ENCODE measurements around the gene TBC1D24.

TBC1D24 gene

DNA sequence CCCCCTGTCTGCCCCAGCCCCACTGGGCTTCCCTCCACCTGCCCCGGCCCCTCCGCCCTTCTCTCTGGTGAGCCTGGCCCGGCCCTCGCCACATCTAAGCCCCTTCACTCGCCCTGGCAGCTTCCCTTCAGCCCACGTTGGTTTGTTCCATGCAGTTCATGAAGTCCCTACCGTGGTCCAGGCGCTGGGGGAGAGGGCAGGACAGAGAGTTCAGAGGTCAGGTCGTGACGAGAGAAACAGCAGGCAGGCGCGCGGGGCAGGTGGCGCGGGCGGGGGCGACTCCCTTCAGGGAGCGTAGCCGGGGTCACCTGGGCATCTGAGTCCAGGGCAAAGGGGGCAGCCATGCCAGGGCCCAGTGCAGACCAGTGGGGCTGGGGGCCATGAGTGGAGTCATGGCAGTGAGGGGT lies 23.9 kb upstream of the TBC1D24 start:
- no peak for DNase-seq

DNA sequence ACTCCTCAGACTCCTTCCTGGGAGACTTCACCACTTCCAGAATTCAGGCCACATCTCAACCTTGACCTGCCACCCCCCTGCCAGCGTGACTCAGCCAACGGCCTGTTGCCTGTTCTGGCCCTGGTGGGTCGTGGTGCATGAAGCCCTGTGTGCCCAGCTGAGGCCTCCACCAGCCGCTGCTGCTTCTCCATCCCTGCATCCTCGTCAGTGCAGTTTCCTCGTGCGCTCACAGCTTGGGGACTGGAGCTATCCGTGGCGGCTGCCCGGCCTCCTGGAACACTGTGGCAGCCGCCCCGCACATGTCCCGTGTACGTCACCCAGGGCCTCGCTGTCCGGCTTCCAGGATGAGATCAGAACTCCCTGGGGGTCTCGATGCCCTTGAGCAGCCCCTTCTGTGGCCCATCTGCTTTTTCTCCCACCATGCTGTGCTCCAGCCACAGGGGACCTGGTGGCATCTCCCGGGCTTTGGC lies 23.0 kb upstream of the TBC1D24 start:
- no peak for DNase-seq

DNA sequence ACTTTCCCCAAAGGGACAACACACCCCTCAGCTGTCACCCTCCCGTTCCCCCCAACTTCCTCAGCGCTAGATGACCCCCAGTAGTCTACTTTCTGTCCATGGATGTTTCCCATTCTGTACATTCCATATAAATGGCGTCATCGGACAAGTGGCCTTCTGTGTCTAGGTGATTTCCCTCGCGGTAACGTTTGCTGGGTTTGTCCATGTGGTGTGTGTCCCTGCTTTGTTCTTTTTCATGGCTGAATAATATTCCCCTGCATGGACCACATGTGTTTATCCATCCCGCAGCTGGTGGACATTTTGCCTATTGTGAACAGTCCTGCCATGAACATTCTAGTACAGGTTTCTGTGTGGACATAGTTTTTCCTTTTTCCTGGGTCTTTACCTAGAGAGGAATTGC lies 22.3 kb upstream of the TBC1D24 start:
- DNase-seq: no peak

DNA sequence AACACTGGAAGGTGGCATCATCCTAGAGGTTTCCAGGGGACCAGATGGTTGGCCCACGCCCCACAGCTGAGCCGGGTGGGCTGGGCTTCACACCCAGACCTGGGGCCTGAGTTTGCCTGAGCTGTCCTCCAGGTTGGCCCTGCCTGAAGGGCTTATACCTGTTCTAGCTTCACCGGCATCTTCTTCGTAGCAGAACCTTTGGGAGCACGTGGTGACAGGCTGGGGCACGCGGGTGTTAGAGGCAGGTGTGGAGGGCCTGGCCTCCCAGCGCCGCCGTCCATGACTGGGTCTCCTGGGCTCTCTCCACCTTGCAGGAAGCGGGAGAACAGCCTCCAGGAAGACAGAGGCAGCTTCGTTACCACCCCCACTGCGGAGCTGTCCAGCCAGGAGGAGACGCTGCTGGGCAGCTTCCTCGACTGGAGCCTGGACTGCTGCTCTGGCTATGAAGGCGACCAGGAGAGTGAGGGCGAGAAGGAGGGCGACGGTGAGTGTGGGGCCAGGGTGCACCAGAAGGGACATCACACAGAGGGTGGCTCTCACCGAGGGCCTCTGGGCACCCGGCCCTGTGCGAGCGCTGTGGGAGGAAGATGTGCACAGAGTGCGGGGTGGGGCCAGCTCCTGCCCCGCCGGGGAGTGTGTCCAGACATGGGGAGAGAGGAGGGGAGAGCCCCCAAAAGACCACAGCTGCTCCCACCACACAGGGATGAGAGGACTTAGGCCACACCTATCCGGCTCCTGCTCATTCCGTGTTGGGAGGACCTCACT lies 19.7 kb upstream of the TBC1D24 start:
- no peak for DNase-seq

DNA sequence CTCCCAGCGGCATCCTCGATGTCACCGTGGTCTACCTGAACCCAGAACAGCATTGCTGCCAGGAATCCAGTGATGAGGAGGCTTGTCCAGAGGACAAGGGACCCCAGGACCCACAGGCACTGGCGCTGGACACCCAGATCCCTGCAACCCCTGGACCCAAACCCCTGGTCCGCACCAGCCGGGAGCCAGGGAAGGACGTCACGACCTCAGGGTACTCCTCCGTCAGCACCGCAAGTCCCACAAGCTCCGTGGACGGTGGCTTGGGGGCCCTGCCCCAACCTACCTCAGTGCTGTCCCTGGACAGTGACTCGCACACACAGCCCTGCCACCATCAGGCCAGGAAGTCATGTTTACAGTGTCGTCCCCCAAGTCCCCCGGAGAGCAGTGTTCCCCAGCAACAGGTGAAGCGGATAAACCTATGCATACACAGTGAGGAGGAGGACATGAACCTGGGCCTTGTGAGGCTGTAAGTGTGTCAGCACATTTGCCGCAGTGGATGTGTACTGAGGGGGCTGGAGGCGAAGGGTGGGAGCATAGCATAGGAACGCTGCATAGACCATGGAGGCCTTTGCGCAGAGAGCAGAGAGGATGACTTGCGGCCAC lies 18.3 kb upstream of the TBC1D24 start:
- no peak for DNase-seq

DNA sequence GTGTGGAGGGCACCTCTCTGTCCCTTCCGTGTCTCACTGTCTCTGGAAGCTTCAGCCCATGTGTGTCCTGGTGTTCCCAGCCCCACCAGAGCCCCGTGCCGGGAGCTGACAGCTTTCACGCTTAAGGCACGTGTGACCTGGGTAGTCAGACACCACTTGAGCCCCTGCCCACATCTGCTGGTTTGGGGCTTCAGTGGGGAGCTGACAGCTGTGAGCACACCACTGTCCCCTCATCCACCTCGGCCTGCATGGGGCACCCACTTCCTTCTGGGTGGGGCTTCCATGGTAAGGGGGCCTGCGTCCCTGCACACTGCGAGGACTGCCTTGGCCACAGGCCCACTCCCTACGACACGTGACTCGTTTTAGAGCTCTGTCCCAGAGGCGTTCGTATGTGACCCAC lies 17.7 kb upstream of the TBC1D24 start:
- no peak for DNase-seq

DNA sequence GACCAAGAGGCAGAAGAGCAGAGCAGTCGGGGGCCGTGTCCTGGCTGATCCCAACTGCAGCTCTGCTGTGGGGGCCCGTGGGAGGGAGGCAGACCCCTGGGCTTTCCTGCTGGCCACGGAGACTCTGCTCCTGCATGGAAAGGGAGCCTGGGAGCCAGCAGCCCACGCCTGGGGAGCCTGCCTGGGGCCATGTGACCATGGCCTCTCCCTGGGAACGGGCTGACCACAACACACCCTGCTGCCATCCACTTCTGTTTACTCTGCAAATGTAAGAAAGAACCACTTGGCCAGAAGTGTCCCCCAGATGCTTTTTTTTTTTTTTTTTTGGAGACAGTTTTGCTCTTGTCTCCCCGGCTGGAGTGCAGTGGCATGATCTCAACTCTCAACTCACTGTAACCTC lies 17.0 kb upstream of the TBC1D24 start:
- DNase-seq: no peak

DNA sequence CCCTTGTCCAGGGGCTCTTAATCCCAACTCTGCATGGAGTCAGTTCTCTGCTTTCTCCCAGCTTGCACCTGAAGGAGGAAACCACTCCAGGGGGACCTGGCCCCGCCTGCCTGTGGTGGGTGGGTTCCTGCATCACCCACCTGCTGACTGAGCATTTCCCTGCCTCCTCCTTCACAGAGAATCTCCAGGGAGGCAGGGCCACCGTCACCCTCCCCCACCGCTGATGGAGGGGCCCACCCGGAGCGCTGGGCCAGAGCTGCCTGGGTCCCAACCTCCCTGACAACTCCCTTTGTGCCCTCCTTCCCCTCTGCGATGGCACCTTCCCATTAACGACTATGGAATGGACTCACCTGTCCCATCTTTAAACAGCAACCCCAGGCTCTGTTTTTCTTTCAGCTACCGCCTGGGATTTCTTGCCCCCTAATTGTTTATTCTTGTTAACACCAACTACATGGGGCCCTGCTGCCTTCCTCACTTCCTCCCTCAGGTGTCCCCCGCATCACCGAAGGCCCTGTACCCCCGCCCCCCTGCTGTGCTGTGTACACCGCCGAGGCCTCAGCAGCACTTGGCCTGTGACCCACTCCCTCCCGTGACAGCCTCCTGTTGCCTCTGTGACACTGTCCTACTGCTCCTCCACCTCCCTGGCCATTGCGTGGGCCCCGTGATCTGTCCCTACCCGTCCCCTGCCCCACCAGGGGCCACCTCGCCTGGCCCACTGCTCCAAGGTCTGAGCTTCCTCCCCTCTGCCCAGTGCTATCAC lies 15.9 kb upstream of the TBC1D24 start:
- no peak for DNase-seq

DNA sequence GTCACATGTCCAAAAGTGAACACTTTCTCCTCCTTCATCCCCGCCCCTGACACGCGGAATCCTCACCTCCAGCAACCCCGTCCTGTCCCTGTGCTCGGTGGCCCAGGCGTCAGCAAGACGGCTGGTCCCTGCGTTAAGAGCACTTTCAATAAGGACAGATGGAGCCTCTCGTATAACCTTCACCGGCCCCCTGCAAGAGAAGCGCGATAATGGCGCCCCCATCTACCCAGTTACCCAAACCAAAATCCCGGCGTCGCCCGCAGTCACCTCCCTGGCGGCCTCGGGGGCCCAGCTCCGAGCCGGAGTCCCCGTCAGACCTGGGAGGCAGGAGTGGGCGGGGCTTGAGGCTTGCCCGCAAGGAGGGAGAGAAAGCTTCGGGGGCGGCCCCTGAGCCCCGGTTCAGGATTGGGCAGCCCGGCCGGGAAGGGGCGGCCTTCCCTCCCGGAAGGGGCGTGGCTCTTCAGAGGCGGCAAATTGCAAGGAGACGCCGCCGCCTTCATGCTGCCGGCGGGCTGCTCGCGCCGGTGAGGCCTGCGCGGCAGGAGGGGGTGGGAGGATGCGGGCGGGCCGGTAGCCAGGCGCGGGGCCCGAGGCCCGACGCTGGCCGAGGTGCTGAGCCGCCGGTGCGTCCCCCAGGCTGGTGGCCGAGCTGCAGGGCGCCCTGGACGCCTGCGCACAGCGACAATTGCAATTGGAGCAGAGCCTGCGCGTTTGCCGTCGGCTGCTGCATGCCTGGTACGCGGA lies 15.1 kb upstream of the TBC1D24 start, which contains the start of gene TEDC2:
TEDC2 (plus strand) TSS at position 463 of the 744 bp plus-strand sequence; CDS start at position 499, 36 bp downstream.
- peak; percentile 97 for DNase-seq

DNA sequence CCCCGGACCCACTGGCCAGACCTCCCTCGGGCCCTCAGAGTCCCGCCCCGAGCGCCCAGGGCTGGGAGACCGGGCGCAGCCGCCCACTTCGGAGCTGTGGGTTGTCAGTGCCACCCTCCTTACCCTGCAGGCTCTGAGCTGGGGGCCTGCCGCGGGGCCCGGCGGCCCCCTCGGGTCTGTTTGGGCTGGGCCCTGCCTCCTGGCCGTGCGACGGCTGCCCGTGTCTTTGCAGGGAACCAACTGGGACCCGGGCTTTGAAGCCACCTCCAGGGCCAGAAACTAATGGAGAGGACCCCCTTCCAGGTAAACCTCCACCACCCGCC lies 14.6 kb upstream of the TBC1D24 start:
- DNase-seq: no peak

DNA sequence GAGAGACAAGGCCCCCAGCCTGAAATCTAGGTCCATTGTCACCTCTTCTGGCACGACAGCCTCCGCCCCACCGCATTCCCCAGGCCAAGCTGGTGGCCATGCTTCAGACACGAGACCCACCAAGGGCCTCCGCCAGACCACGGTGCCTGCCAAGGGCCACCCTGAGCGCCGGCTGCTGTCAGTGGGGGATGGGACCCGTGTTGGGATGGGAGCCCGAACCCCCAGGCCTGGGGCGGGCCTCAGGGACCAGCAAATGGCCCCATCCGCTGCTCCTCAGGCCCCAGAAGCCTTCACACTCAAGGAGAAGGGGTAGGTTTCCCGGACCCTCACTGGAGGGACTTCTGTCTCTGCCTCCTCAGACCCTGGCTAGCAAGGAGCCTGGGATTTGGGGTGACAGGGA lies 14.0 kb upstream of the TBC1D24 start:
- DNase-seq: no peak

DNA sequence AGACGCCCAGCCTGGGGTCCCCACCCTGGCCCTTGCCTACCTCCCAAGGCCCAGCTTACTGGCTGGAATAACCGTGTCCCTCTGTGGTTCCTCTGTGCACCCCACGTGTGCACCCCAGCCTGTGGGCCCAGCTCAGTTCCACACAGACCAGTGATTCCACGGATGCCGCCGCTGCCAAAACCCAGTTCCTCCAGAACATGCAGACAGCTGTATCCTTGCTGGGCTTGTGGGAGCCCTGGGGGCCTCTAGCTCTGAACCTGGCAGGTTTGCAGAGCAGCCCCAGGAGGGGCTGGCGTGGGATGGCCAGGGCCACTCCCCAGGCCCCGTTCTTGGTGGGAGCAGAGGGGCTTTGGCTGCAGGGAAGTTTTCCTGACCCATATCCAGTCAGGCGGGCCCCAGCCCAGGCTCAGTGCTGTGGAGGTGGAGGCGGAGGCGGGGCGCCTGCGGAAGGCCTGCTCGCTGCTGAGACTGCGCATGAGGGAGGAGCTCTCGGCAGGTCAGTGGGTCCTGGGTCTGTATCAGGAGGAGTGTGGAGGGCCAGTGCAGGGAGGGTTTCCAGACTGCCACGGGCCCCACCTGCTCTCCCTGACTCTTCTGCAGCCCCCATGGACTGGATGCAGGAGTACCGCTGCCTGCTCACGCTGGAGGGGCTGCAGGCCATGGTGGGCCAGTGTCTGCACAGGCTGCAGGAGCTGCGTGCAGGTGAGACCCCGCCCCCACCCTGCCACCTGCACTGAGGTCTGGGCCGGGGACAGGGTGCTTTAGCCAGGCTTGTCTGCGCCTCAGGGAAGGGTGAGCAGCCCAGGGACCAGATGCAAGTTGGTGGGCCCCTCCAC lies 12.7 kb upstream of the TBC1D24 start:
- DNase-seq: no peak

DNA sequence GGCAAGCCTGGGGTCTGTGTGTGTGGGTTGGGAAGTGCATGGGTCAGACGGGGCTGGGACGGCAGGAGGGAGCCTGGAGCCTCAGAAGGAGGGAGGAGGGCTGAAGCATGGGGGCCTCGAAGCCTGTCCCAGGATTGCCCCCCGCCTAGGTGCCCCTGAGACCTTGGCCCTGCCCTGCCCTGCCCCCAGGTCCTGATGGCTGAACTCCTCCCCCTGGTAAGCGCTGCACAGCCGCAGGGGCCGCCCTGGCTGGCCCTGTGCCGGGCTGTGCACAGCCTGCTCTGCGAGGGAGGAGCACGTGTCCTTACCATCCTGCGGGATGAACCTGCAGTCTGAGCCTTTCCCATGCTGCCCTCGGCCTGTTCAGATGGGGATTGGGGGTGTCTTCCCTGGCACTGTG lies 10.6 kb upstream of the TBC1D24 start:
- no peak for DNase-seq

DNA sequence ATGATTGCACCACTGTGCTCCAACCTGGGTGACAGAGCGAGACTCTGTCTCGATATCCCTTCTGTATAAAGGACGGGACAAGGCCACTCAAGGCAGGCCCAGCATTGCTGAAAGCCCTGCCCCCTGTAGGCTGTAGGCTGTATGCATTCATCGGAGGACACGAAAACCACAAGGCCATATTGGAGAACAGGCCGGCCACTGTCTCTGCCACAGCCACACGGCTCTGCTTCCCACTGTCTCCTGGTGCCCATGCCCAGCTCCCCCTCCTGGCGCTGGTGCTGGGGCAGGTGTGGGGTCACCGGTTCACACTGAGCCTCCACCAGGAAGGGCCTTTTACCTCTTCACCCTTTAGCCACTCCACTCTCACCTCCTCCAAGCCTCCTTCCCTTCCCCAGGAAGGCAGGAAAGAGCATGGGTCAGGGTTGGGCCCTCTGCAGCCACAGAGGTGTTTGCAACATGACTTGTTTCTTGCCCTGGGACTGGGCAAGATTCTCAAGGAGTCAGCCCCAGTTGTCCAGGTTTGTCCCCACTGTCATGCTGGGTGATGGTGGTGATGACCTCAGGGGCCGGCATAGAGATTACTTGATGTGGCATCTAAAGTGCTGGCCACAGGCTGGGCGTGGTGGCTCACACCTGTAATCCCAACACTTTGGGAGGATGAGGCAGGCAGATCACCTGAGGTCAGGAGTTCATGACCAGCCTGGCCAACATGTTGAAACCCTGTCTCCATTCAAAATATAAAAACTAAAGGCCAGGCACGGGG lies 9.1 kb upstream of the TBC1D24 start:
- DNase-seq: no peak

DNA sequence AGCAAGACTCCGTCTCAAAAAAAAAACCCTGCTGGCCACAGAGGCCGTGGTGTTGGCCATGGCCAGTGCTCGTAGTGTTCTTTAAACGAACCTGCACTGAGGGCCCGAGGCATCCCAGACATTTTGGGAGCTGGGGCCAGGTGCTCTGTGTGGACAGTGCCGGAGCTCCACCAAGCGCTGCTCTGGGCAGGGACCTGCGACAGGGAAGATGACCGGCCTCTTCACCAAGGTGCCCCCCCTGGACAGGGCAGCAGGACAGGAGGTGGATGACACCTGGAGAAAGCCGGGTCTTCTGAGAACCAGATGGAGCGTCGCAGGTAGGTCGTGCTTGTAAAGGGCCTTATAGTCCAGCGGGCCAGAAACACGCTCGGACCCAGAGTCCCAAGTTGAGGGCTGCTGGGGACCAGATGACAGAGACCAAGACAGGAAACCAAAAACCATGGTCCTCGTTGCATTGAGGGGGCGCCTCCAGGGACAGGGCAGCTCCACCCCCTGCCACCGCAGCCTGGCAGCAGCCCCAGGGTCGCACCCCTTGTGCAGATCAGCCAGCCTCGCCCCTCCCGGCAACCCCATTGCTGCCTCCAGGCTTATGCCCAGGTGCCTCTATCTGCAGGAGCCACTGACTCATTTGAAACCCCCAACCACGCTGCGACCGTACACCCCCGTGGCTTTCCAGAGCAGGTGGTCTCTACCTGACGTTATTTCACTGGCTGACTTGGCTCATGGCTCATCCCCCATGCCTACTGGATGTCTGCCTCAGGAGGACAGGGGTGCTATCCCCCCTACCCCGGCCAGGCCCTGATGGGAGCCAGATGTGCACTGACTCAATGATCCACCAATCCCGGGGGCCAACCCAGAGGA lies 8.0 kb upstream of the TBC1D24 start:
- DNase-seq: no peak

DNA sequence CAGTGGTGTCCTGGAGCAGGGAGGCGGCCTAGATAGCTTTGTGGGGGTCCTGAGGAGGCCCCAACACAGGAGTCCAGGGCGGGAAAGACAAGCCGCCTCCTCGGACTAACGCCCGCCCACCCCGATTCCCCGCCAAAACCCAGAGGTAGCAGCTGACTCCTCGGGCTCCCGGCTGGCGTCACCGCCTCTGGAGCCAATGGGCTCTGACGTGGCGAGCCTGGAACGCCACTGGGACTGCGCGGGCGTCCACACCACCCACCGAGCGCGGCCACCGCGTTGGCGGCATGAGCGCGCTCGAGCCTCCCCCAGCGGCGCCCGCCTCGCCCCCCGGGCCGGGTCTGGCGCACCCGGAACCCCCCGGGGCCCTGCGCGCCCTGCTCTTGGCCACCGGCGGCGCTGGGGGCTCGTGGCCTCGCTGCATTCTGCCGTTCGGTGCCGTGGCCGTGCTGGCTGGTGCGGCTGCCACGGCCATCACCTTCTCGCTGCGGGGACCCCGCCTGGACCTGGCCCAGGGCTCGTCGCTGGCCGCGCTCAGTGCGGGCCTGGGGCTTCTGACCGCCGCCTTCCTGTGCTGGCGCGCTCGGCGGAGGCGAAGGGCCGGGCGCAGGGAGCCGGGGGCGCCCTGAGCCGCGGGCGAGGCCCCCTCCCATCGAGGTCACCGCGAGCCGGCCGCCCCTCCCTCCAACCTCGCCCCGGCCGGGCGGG lies 7.2 kb upstream of the TBC1D24 start:
- DNase-seq: no peak

DNA sequence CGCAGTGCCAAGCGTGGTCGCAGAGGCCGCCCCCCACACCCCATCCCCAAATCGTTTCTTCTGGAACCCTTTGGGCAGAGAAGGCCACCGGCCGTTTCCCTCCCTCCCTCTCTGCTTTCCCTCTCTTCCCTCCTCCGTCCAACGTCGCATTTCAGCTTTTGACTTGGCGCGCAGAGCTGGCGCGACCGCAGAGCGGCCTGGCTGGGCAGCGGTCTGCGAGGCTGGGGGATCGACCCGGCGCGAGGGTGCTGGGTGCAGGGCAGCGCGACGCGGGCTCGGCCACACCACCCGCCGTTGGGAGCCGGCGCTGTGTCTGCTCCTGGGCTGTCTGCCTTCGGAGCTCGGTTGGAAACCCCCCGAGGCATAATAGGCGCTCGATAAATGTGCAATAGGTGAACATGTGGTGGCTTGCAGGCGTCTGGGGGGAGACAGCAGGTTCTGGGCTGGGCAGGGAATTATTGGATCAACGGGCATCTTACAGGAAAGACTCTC lies 6.6 kb upstream of the TBC1D24 start:
- no peak for DNase-seq

DNA sequence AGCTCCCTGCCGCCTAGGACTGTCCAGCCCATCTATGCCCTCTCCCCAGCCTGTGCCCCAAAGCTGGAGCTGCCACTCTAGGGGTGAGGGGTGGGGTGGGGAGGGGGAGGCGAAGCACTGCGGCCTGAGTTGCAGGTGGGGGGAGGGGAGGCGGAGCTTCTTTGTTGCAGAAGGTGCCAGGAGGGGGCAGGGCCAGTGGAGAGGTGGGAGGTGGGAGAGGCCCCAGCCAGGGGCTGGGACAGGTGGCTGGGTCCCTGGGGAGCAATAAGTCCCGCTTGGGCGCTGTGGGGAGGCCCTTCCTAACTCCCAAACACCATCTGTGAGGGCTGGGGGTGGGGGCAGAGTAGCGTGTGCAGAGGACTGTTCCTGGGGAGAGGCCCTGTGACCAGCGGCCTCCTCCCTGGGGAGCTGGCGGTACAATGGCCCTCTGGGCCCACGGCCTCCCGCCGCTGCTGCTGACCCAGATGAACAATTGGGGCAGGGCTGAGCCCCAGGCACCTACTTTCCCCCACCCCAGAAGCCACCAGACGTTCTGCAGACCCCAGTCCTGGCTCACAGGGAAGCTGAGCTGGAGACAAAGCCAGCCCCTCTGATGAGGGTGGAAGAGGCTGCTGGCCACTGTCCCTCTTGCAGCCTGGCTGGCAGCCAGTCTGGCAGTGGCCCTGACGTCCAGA lies 6.1 kb upstream of the TBC1D24 start:
- no peak for DNase-seq
